DND-41 (cell line): ENCODE measurements around the gene LARP4B.
A peak's percentile ranks its signal among the peaks of the same experiment; 100 is the strongest.

ENCODE experiments used
- ATAC-seq: fragments of 200-7000 bp; cut with Tn5 transposase; 3 replicates; pipeline ENCODE4 v1.9.1; 2021; ENCODE audit warnings: low read depth; ENCODE audit not compliant: insufficient read depth
- DNase-seq: peaks from one replicate; pipeline ENCODE4 v3.0.0-alpha.2; 2020
- H2AFZ ChIP-seq: 2 replicates; pipeline ENCODE4 v1.6.0; 2012; ENCODE audit warnings: low read depth, low read length
- H3K27ac ChIP-seq: 2 replicates; pipeline ENCODE4 v1.5.1; 2012; ENCODE audit warnings: low read length, inconsistent platforms
- H3K27me3 ChIP-seq: fragments of 200-600 bp; sonication (generic); 2 replicates; pipeline ENCODE4 v1.6.0; 2012; ENCODE audit warnings: low read length, mild to moderate bottlenecking, inconsistent platforms; ENCODE audit not compliant: insufficient read depth, poor library complexity
- H3K36me3 ChIP-seq: 2 replicates; pipeline ENCODE4 v1.5.1; 2012; ENCODE audit warnings: low read length, inconsistent platforms; ENCODE audit not compliant: insufficient read depth
- H3K4me1 ChIP-seq: 2 replicates; pipeline ENCODE4 v1.5.1; 2012; ENCODE audit warnings: mild to moderate bottlenecking, low read length; ENCODE audit not compliant: insufficient read depth
- H3K4me2 ChIP-seq: 2 replicates; pipeline ENCODE4 v1.6.0; 2012; ENCODE audit warnings: mild to moderate bottlenecking, moderate library complexity, low read length, inconsistent platforms; ENCODE audit not compliant: insufficient read depth
- H3K4me3 ChIP-seq, 2 experiments: fragments of 200-600 bp in 1 of 2; shearing (Covaris generic) in 1 of 2; 2 replicates each; pipeline ENCODE4 v1.5.1; 2012 to 2016; ENCODE audit warnings: inconsistent platforms in 2 of 2, low read length in 2 of 2, mild to moderate bottlenecking in 2 of 2, low read depth in 1 of 2, moderate library complexity in 1 of 2
- H3K79me2 ChIP-seq: 2 replicates; pipeline ENCODE4 v1.6.0; 2012; ENCODE audit warnings: low read length, inconsistent platforms; ENCODE audit not compliant: insufficient read depth
- H3K9ac ChIP-seq: 2 replicates; pipeline ENCODE4 v1.6.0; 2012; ENCODE audit warnings: low read depth, mild to moderate bottlenecking, inconsistent platforms, low read length, moderate library complexity
- H3K9me3 ChIP-seq: 2 replicates; pipeline ENCODE4 v1.5.1; 2012; ENCODE audit warnings: low read length, moderate library complexity, mild to moderate bottlenecking, inconsistent platforms; ENCODE audit not compliant: insufficient read depth, severe bottlenecking
- H4K20me1 ChIP-seq: 2 replicates; pipeline ENCODE4 v1.6.0; 2012; ENCODE audit warnings: low read length; ENCODE audit not compliant: insufficient read depth
- EZH2 ChIP-seq: IDR thresholded peaks from 3 replicates; pipeline ENCODE4 v1.6.1; 2012; ENCODE audit warnings: borderline replicate concordance, low read depth, mild to moderate bottlenecking, moderate library complexity, low read length, inconsistent platforms; ENCODE audit not compliant: severe bottlenecking
- TF ChIP-seq, protein P1 (sequence below): IDR thresholded peaks from 2 replicates; pipeline ENCODE4 v1.5.1; 2012; ENCODE audit warnings: borderline replicate concordance, low read length, moderate library complexity, mild to moderate bottlenecking; ENCODE audit not compliant: poor library complexity, severe bottlenecking; ENCODE audit errors: extremely low read depth

The LARP4B gene

DNA sequence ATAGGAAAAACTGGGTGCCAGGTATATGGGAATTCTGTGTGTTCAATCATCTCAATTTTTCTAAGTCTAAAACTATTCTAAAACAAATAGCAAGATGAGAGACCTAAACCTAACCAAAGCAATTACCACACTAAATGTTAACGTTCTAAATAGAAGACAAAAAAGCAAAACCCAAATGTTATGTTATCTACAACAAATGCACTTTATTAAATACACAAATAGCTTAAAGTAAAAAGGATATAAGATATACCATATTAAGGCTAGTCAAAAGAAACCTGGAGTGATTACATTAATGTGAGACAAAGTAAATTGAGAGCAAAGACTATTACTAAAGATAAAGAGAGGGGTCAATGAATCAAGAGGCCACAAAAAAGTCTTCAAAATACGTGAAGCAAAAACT, 81.4 kb downstream of the LARP4B start:
- Histone ChIP-seq H2AFZ (no peak overlapping the region), H3K9me3 (peaks cover 21% of the 10 kb centered on the region), H3K4me2 (no peak overlapping the region), H3K79me2 (peaks cover 100% of the 10 kb centered on the region), H3K4me1 (no peaks in the 10 kb centered on the region), H3K9ac (no peak overlapping the region), H3K27me3 (no peaks in the 10 kb centered on the region), H4K20me1 (peaks cover 38% of the 10 kb centered on the region; the same call in 1 of the 2 replicates), H3K36me3 (peaks cover 91% of the 10 kb centered on the region), H3K4me3 (no peak overlapping the region), H3K27ac (no peak overlapping the region)
- ATAC-seq: no peak
- no peak for DNase-seq
- TF ChIP-seq, protein P1, sequence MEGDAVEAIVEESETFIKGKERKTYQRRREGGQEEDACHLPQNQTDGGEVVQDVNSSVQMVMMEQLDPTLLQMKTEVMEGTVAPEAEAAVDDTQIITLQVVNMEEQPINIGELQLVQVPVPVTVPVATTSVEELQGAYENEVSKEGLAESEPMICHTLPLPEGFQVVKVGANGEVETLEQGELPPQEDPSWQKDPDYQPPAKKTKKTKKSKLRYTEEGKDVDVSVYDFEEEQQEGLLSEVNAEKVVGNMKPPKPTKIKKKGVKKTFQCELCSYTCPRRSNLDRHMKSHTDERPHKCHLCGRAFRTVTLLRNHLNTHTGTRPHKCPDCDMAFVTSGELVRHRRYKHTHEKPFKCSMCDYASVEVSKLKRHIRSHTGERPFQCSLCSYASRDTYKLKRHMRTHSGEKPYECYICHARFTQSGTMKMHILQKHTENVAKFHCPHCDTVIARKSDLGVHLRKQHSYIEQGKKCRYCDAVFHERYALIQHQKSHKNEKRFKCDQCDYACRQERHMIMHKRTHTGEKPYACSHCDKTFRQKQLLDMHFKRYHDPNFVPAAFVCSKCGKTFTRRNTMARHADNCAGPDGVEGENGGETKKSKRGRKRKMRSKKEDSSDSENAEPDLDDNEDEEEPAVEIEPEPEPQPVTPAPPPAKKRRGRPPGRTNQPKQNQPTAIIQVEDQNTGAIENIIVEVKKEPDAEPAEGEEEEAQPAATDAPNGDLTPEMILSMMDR: no peak
- no peak for TF ChIP-seq EZH2

DNA sequence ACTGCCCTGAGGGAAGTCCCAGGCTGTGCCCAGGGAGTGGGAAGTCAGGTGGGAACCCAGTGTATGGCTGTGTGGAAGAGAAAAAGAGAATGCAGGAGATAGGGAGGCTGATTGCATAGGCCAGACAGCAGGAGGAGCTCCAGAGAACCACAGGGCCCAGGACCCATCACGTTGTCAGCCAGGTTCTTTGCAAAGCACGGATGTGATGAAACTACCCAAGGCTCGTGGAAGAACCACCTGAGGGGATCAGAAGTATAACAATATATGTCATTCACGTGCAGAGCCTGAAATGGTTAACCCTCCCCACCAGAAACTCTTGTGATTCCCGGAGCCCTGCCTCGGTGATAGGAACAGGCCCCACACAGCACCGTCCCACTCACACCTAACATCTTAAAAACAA, 83.6 kb downstream of the LARP4B start:
- H2AFZ ChIP-seq: no peak overlapping the region
- peaks cover 97% of the 10 kb centered on the region for H3K79me2 ChIP-seq
- peaks cover 88% of the 10 kb centered on the region for H3K36me3 ChIP-seq
- DNase-seq (no peak), ATAC-seq (no peak)
- H3K9me3 ChIP-seq: peaks cover 21% of the 10 kb centered on the region
- TF ChIP-seq, protein P1: peak; percentile 10
- no peak for TF ChIP-seq EZH2
- no peak overlapping the region for H3K27ac ChIP-seq
- no peaks in the 10 kb centered on the region for H3K27me3 ChIP-seq
- H4K20me1 ChIP-seq: peaks cover 44% of the 10 kb centered on the region
- 0 out of 2 replicates have a peak, but pooled peaks cover 3% of the 10 kb centered on the region for H3K4me1 ChIP-seq
- H3K4me2 ChIP-seq: no peak overlapping the region
- no peak overlapping the region for H3K9ac ChIP-seq
- no peak overlapping the region for H3K4me3 ChIP-seq

GRCh38 chr10:846126-846685, 85.3 kb downstream of the LARP4B start:
- Histone ChIP-seq H4K20me1 (peaks cover 44% of the 10 kb centered on the region), H3K36me3 (peaks cover 87% of the 10 kb centered on the region), H3K4me1 (0 out of 2 replicates have a peak, but pooled peaks cover 3% of the 10 kb centered on the region), H3K4me3 (no peak overlapping the region), H3K27me3 (no peaks in the 10 kb centered on the region), H3K9me3 (peaks cover 9% of the 10 kb centered on the region), H3K79me2 (peaks cover 89% of the 10 kb centered on the region), H3K4me2 (no peak overlapping the region), H3K9ac (no peak overlapping the region), H3K27ac (no peak overlapping the region), H2AFZ (no peak overlapping the region)
- ATAC-seq (no peak), DNase-seq (no peak)
- no peak for TF ChIP-seq EZH2
- TF ChIP-seq, protein P1: no peak
